Urothelium cell line (cell line): ENCODE data around the gene NEDD4L.

Experiments used
- DNase-seq: peaks from one replicate; pipeline ENCODE4 v3.0.0; 2011; ENCODE audit warnings: low spot score, mixed read lengths
- FAIRE-seq: peaks from 2 replicates; lab custom pipeline; 2011; peaks lifted over from hg19 to GRCh38; lab: Jason Lieb, UNC

Gene NEDD4L

GRCh38 chr18:58051765-58052460 is 7.9 kb downstream of the NEDD4L start:
- DNase-seq (no peak), FAIRE-seq (no peak)

- FAIRE-seq (no peak), DNase-seq (no peak)
These were observed 8.9 kb downstream of the NEDD4L start for GRCh38 chr18:58052960-58053359.

GRCh38 chr18:58054041-58054781 is 10.2 kb downstream of the NEDD4L start:
- no peak for FAIRE-seq
- no peak for DNase-seq

- FAIRE-seq: no peak
- DNase-seq: no peak
These were observed 12.0 kb downstream of the NEDD4L start for GRCh38 chr18:58055890-58056558.

- FAIRE-seq (no peak), DNase-seq (no peak)
These were observed 12.8 kb downstream of the NEDD4L start for GRCh38 chr18:58056852-58057251.

GRCh38 chr18:58057291-58057965 is 13.4 kb downstream of the NEDD4L start:
- FAIRE-seq (no peak), DNase-seq (no peak)

- no peak for DNase-seq
- no peak for FAIRE-seq
These were observed 14.7 kb downstream of the NEDD4L start for GRCh38 chr18:58058720-58059119.

- FAIRE-seq (no peak), DNase-seq (no peak)
These were observed 16.2 kb downstream of the NEDD4L start for GRCh38 chr18:58060254-58060653.

- no peak for DNase-seq
- no peak for FAIRE-seq
These were observed 17.3 kb downstream of the NEDD4L start for GRCh38 chr18:58061349-58061748.

GRCh38 chr18:58064406-58064998 is 20.5 kb downstream of the NEDD4L start:
- DNase-seq (no peak), FAIRE-seq (no peak)

- DNase-seq (no peak), FAIRE-seq (no peak)
These were observed 21.9 kb downstream of the NEDD4L start for GRCh38 chr18:58065956-58066355.

GRCh38 chr18:58067601-58068000 is 23.6 kb downstream of the NEDD4L start:
- FAIRE-seq (no peak), DNase-seq (no peak)

- DNase-seq (no peak), FAIRE-seq (no peak)
These were observed 25.1 kb downstream of the NEDD4L start for GRCh38 chr18:58069099-58069498.

GRCh38 chr18:58069721-58070292 is 25.8 kb downstream of the NEDD4L start:
- FAIRE-seq (no peak), DNase-seq (no peak)

- no peak for FAIRE-seq
These were observed 32.0 kb downstream of the NEDD4L start for GRCh38 chr18:58076052-58076451.

GRCh38 chr18:58077329-58077728 is 33.3 kb downstream of the NEDD4L start:
- FAIRE-seq (no peak), DNase-seq (no peak)

More at GRCh38 chr18:58076052-58076451, 32.0 kb downstream of the NEDD4L start:
- DNase-seq: no peak

- DNase-seq (no peak), FAIRE-seq (no peak)
These were observed 35.0 kb downstream of the NEDD4L start for GRCh38 chr18:58078889-58079573.

- DNase-seq (no peak), FAIRE-seq (no peak)
These were observed 36.4 kb downstream of the NEDD4L start for GRCh38 chr18:58080451-58080850.

- FAIRE-seq: no peak
These were observed 44.1 kb downstream of the NEDD4L start for GRCh38 chr18:58087928-58088690.

More at GRCh38 chr18:58087928-58088690, 44.1 kb downstream of the NEDD4L start:
- no peak for DNase-seq
